ENCODE measurements around the gene PARVB.
A peak's percentile ranks its signal among the peaks of the same experiment; 100 is the strongest.
"Not testable (repeated sequence)": the region's sequence is repeated elsewhere in the genome, so short reads cannot be mapped to it uniquely, and the experiment has no call there.

PARVB gene

DNA sequence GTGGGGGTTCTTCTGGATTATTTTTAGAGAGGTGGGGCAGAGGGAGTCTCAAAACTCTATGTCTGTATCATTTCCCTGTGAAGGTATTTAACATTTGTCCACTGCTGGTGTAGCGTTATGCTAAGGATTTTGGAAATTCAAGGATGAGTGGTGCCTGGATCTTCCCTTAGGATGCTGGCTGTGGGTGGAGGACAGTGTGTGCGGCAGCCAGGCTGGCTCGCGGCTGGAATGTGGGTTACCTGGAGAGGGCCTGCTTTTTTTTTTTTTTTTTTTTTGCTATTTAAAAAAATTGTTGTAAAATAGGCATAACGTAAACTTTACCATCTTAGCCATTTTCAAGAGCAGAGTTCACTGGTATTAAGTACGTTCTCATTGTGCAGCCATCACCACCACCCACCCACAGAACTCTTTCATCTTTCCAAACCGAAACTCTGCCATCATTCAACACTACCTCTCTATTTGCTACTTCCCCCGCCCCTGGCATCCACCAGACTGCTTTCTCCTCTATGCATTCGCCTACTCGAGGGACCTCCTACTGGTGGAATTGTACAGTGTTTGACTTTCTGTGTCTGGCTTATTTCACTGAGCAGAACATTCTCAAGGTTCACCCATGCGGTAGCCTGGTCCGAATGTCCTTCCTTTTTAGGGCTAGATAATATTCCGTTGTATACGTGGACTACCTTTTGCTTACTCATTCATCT, 67.1 kb downstream of the PARVB start:
- peak in 1 of 2 donors; percentile 19 for DNase-seq

DNA sequence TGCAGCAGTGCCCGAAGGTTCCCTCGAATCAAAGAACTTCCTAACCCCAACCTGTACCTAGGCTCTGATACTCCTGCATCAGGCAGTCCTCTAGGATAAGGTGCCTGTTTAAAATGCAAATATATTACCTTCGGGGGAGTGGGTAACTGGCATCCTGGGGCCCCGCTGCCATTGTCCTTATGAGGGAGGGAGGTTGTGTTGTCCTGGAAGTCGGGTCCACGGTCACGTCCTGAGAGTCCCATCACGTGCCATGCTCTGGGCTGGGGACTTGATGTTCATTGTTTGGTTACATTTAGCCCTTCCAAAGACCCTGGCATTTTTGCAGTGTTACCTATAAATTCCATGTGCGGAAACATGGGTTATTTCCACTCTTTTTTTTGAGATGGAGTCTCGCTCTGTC, 67.6 kb downstream of the PARVB start:
- no peak for DNase-seq

DNA sequence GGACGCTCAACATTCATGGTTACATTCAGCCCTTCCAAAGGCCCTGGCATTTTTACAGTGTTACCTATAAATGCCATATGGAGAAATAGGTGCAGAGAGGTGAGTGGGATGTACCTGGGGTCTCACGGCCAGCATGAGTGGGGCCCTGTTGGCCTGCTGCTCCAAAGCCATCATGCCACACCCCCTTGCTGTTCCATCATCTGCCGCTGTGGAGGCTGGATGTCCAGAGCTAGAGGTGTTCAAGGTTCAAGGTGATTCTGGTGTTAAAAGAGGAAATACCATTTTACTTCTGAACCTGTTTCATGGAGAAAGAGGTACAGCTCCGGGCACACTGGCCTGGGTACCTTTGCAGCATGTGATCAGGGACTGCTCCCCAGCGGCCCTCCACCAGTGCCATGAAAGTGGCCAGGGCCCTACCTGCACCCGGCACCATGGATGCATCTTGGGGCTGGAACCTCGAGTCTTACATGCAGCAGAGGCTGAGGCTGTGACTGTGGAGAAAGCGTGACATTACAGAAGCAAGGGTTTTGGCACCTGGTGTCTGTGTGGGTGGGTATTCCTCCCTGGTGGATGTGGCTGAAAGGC, 68.6 kb downstream of the PARVB start:
- DNase-seq, result no peak

DNA sequence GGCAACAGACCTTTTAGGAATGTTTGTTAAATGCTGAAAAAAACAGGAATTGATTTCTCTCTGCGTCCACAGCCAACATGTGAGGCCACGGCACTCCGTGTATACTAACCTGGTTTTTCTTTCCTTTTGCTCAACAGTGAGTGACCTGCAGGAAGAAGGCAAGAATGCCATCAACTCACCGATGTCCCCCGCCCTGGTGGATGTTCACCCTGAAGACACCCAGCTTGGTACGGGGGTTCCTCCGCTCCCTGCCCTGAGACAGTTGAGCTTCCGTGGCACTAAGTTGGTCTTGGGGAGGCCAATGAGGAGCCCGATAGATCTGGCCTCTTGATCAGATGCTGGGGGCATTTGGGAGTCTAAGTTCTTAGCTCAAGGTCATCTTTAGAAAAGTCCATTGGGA, 69.7 kb downstream of the PARVB start:
- DNase-seq, result no peak

DNA sequence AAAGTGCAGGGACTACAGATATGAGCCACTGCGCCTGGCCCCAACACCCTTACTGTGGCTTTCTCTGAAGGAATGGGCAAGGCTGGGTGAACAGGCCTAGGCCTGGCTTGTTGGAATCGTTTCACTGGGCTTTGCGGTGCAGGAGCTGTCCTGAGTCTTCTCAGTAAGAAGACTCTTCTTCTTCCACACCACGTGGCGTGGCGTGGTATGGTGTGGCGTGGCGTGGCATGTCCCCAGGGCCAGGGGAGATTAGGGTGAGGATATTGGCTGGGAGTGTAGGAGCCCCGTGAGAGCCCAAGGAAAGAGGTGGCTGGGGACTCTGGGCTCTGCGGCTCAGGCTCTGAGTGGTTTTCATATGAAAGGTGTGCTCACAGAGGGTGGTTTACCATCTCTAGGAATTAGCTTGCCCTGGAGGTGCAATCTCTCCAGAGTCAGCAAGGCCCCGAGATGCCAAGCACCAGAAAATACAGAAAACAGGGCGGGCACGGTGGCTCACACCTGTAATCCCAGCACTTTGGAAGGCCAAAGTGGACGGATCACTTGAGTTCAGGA, 70.7 kb downstream of the PARVB start:
- no peak for DNase-seq

DNA sequence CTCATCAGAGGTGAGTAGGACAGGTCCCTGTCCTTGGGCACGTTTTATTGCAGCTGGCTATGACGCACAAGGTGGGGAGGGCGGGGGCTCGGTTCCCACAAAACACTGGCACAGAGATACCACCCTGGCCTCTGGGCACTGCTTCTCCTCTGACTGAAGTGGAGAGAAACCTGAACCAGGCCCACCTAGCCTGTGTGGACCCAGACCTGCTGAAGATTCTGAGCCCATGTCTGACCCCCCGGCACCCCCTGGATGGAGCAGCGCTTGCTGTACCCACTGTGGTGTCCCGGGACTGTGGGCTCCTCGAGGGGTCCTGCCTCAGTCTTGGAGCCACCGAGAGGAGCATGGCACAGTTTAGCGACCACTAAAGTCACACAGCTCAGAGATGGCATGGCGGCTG, 72.6 kb downstream of the PARVB start:
- no peak for DNase-seq

DNA sequence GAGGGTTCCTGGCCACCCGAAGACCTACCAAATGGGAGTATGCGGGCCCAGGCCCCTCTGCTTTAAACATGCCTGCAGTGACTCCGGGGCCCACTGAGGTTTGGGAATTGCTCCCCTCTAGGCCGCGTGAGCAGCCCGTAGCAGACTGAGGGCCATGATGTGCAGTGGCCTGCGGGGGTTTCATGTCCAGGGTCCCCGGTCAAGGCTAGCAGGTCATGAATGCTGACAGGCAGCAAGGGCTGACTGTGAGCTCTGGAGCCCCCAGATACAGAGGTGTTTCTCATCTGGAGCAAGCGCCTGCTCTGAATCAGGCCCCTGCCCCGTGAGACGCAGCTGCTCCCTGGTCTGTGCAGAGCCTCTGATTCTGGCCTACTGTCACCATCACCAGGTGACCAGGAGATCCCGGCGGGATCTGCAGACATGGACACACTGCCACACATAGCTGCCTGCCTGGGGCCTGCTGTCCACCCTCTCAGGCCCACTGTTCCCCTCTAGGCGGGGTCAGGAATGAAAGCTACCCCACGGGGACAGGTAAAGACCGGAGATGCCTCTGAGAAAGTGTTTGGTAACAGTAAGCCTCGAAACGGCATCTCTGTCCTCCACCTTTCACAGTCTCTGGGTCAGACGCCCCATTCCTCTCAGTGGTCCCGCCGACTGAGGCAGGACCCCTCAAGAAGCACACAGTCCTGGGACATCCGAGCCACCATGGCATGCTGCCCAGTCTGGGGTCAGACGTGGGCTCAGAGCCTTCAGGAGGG, 73.3 kb downstream of the PARVB start:
- no peak for DNase-seq

DNA sequence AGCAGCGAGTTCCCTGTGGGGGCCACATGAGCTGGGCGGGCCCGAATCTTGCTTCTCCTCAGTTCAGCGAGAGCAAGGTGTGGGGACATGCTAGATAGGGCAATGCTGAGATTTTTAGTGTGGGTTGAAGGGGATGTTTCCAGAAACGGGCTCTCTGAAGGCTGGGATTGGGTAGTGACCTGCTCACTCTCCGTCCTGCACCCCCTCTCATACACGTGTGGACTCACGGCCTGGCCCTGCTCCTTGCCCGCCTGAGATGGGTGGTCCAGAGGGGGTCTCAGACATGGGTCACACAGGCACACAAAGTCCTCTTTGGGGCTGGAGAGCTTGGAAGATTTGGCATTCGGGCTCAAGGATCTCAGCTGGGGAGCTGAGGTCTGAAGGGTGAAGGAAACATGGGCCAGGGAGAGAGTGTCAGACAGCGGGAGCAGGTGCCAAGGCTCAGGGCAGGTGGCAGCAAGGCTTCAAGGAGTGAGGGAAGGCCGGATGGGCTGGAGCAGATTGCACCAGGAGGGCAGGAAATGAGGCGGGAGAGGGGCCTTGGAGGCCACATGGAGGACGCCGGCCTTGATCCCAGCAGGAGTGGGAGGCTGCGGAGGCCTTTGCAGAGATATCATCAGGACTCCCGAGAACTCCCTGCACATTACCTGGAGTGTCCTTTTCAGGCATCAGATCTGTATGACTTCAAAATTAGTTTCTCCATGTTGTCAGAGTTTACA, 74.1 kb downstream of the PARVB start:
- no peak for DNase-seq

DNA sequence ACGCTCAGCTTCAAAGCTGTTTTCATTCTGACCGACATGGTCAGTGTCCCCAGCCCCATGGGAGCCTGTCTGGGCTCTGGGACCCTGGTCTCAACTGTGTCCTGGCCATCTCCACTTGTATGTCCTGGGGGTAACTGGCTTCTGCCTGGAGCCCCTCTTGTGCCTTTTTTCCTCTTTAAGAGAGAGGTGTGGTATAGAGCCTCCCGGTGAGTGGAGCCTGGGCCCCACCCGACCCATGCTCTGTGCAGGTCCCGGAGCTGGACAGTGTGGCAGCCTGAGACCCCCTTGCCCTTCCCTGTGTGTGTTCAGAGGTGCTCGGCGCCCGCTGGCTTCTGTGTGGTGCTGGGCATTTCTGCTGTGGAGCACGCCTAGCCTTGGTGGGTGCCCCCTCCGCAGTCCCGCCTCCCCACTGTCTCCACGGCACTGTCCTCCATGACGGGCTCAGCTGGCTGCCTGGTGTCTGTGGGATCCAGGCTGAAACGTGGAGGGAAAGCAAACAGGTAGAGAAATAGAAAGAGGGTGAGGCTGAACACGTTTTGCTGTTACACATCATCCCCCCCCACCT, 74.9 kb downstream of the PARVB start:
- DNase-seq, result no peak

DNA sequence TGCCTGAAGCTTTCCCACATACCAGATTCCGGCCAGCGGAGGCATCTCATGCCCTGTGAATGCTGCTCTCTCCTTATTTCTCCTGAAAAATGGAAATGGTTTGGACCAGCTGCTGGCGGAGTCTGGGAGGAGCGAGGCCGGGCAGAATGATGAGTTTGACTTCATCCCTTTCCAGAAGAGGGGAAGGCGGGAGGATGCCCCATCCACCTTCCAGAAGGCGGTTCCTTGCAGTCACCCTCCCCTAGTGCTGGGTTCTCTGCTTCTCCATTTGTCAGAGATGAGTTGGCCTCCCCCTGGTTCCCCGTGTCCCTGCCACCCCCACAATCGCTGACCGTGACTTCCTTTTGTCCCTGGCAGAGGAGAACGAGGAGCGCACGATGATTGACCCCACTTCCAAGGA, 75.6 kb downstream of the PARVB start:
- no peak for DNase-seq

DNA sequence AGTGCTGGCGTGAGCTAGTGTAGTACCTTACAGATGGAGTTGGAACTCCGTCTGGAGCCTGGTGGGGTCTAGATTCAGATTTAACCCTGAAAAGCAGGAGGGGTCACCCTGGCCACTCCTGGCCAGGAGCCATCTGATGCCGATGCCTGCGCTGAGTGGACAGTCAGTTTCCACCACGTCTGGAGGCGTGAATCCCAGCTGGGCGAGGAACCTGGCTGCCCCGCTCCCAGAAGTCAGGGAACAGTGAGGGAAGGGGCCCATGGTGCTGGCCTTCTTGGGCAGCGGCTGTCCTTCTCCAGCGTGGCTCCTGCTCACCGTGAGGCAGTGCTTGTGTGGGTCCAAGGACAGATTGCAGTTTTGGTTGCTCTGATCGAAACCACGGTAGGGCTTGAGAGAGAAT, 76.3 kb downstream of the PARVB start:
- DNase-seq, result no peak

DNA sequence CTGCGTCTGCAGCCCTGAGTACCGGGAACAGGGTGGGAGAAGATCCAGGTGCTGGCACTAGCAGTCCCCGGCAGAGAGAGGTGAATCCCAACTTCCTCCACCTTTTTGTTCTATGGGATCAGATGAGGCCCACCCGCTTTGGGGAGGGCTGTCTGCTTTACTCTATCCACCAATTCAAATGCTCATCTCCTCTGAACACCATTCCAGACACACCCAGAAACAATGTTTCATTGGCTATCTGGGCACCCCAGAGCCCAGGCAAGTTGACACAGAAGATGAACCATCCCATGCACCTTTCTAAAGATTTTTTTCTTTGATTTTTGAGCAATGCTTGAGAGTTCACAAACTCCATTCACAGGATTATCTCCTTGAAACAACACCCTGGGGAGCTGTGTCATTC, 78.0 kb downstream of the PARVB start:
- DNase-seq, result no peak

DNA sequence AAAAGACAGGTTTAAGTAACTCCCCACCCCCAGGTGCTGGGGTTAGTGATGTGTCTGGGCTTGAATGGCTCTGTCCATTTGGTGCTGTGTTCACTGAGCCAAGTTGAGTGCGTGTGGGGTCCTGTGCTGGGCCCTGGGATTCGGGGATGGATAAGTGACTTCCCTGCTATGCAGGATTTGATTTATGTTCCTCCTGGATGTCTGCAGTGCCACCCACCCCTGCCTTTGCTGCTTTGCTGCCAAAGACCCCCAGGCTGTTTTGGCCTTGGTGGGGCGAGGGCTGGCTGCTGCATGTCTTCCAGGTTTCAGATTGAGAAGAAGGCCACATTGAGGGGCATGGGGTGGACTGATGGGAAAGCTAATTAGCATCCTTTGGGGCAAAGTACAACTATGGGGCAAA, 78.8 kb downstream of the PARVB start:
- DNase-seq, result no peak

DNA sequence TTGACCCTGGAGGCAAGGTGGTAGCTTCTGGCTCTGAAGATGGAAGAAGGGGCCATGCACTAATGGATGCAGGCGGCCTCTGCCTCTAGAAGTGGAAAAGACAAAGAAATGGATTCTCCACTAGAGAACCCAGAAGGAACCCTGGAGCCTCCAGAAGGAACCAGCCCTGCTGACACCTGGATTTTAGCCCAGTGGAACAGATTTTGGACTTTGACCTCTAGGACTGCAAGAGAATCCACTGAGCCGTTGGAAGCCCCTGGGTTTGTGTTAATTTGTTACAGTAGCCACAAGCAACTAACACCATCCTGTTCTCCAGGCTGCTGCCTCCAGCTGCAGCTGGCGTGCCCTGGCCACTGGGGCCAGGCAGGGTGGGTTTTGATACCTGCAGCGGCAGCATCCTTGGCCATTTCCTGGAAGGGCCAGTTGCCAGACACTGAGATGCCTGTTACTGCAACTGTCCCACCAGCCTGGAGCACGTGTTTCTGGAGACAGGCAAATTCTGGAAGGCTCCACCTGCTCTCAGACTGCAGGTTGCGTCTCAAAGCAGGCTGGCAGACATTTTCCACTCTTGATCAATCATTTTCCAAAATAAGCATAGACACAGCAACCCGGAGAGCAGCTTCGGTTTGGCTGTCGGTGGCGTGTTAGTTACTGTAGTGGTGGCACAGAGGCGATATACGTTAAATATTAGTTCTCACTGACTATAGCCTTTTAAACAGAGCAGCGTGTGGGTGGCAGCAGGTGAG, 79.8 kb downstream of the PARVB start:
- no peak for DNase-seq

DNA sequence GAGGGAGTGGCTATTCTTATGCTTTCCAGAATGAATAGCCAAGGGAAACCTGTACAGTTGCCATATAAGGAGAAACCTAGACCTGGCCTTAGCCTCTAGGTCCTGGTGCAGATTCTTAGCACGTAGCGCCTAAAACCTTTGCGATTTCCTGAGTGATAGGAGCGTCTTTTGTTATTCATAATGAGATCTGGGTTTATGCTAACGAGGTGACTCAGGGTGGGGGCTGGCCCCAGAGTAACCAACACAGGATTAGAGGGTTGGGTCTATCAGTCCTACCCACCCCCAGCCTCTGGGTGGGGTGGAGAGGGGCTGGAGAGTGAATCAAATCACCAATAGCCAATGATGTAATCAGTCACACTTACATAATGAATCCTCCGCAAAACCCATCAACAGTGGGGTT, 83.2 kb downstream of the PARVB start:
- no peak for DNase-seq

DNA sequence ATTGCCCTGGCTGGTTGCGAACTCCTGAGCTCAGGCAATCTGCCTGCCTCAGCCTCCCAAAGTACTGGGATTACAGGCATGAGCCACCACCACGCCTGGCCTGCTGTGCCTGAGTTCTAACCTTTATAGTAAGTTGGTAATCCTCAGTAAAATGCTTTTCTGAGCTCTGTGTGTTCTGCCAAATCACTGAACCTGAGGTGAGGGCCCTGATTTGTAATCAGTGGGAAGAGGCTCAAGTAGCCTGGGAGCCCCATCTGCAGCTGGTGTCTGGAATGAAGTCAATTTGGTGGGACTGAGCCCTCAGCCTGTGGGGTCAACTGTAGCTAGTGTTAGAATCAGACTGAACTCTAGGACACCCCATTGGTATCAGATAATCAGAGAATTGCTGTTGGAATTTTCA, 84.0 kb downstream of the PARVB start:
- DNase-seq, result no peak

DNA sequence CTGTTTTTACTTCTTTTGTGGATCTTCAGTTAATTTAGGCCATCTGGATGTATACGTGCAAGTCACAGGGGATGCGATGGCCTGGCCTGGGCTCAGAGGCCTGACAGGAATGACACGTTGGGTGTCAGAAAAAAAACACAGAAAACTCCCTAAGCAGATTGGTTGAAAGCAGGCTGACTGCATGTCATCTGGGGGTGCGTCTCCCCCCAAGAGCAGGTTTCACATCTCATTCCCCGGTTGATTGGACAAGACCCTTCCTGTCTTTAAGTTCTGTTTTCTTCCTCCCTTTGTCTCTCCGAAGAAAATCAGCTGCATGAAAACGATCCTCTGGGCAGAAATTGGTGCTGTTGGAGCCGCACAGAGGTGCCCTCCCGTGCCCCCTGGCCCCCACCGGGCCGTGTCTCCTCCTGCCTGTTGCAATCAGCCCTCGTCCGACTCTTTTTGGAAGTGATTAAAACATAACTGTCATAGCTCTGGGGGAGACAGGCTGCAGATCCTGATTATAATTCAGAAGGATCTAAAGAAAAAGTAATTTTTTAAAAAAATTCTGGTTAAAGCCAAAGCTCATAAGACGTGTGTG, 84.8 kb downstream of the PARVB start:
- DNase-seq, result no peak

DNA sequence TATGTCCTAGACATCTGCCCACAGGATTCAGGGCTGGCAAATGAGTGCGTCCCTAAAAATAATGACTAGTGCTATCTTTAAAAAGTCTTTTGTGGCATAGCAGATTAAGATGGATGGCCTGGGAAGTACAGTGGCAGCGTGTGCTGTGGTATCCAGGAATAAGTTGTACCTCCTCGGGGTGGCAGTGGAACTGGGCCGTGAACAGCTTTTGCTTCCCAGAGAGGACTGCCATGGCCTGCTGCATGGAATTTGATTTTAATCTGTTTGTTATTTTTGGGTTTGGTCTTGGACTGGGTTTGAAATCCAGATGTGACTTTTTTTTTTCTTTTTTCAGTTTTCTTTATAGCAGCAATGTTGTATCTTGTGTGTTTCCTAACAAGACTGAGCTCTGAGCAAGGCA, 85.3 kb downstream of the PARVB start:
- DNase-seq, result no peak

DNA sequence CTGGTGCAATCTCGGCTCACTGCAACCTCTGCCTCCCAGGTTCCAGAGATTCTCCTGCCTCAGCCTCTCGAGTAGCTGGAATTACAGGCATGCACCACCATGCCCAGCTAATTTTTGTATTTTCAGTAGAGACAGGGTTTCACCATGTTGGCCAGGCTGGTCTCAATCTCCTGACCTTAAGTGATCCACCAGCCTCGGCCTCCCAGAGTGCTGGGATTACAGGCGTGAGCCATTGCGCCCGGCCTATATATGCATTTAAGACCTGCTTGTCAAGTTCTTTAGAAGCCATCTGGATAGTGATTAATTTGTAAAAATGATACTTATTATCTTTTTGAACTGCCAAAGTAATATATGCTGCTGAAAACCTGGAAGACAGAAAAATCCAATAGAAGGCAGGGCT, 86.6 kb downstream of the PARVB start:
- DNase-seq, result not testable (repeated sequence)

DNA sequence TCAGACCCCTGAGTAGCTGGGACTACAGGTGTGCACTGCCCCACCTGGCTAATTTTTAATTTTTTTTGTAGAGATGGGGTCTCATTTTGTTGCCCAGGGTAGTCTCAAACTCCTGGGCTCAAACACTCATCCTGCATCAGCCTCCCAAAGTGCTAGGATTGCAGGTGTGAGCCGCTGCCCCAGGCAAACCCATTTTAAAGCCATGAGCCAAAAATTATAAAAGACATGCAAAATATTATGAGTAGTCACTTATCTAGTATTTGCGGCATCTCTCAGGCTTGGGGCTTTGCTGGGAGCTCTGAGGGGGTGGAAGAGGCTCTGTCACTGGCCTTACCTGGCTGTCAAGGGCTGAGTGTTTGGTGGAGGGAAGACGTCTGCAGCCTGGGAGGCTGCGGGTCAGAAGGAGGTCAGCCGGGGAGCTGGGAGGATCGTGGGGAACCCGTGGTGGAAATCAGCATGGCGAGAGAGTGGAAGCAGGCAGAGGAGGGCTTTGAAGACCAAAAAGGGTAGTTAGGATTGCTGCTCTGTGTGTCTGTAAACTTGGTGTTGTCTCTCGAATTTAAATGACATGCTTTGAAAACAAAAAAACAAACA, 87.6 kb downstream of the PARVB start:
- no peak for DNase-seq

DNA sequence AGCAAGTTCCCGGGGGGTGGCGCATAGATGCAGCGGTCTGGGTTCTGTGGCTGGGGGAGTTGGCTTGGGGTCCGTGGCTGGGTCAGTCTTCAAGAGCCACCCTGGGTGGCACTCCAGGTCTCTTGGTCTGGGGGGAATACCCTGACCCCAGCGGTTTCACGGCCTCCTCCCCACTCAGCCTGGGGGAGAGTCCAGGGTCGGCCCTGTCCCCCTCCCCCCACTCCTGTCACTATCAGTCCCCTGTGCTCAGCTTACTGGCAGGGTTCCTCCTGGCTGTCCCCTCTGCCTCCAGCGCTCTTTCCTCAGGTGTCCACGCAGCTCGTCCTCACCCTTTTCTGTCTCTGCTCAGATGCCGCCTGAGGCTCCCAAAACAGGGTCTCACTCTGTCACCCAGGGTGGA, 88.1 kb downstream of the PARVB start:
- DNase-seq, result no peak

DNA sequence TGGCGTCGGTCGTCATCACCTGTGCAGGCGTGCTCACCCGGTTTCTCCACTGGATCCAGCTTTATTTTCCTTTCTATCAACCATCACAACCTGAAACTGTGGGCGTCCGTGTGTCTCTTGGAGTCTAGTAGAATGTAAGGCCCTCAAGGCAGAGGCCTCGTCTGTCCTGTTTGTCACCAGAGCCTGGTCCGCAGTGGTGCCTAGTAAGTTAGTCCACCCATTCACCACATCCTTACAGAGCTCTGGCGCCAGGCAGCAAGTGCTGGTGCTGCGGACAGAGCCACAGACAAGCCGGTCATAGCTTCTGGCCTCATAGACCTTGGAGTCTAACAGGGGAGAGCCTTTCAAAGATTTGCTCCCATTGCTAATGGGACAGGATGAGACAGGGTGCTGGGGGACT, 92.2 kb downstream of the PARVB start:
- no peak for DNase-seq

All from CD4-positive, alpha-beta T cell treated with Interleukin-1 beta for 1 hour (primary cell).